ENCODE results near the gene TMEM200A.

TMEM200A gene

DNA sequence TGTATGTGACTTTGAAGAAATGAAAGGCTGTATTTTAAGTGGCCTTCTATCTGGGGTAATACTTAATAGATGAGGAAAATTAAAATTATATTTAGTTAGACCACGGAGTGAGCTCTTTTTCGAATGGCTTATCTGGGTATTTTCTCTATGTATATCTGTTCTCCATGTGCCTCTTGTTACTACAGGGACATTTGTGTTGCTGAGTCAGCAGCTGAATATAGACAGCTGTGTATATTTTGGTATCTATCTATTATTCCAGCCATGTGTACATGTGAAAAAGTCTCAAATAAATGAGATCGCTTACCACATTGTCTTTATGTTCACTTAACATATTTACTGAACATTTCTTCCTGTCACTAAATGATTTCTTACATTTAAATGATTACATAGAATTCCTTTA lies 57.2 kb downstream of the TMEM200A start:
- no peak for DNase-seq (ENCODE audit: extremely low read depth in 1 of 2, low read depth in 1 of 2)

DNA sequence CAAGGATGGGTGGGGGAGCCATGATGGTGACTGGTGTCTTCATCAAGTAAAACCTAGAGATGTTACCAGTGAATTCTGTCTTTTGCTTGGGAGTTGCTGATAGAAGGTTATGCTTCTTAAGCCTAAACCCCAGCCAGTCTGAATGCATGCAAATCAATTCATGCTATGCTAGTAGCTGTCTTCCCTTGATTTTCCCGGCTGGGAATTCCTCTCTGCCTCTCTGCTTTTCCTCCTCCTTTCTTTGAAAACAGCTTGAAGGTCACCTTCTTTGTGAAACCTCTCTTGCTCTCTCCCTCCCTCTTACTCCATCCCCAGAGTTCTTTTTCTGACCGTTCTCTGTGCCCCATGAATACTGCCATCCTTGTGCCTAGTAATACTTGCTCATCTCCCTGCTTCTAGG lies 58.9 kb downstream of the TMEM200A start:
- DNase-seq (ENCODE audit: extremely low read depth in 1 of 2, low read depth in 1 of 2) = no peak

DNA sequence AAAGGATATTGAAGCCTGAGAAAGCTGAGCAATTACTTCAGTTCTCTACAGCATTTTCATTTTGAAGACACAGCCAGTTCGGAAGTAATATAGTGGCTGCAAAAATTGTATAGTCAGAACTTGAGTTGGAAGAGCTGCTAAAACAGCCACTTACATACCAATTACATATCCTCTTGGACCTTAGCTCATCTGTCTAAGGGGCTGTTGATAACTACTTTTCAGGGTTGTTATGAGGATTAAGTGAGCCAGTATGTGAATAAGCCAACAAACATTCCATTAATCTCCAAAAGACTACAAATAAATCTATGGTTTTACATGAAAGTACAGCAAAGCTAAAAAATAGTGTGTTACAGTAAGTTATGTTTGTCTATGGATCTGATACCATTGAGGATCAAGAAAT lies 59.7 kb downstream of the TMEM200A start:
- no peak for DNase-seq (ENCODE audit: extremely low read depth in 1 of 2, low read depth in 1 of 2)

- DNase-seq (ENCODE audit: extremely low read depth in 1 of 2, low read depth in 1 of 2) = no peak
Measured at GRCh38 chr6:130426066-130426721, 60.4 kb downstream of the TMEM200A start.

- no peak for DNase-seq (ENCODE audit: extremely low read depth in 1 of 2, low read depth in 1 of 2)
Measured at GRCh38 chr6:130431346-130431852, 65.6 kb downstream of the TMEM200A start.

DNA sequence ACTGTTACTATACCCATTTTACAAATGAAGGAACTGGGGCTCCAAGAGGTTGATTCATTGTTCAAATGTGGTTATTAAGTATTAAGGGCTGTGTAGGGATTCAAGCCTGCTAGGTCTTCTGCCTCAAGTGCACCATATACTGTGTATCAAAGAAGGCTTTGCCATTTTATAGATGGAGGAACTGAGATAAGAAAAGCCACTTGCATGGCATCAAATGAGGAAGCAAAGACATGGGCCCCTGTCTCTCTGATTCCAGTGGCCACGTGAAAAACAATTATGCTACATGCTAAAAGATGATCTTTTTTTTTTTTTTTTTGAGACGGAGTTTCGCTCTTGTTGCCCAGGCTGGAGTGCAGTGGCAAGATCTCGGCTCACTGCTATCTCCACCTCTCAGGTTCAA lies 67.0 kb downstream of the TMEM200A start:
- DNase-seq (ENCODE audit: extremely low read depth in 1 of 2, low read depth in 1 of 2) = no peak

DNA sequence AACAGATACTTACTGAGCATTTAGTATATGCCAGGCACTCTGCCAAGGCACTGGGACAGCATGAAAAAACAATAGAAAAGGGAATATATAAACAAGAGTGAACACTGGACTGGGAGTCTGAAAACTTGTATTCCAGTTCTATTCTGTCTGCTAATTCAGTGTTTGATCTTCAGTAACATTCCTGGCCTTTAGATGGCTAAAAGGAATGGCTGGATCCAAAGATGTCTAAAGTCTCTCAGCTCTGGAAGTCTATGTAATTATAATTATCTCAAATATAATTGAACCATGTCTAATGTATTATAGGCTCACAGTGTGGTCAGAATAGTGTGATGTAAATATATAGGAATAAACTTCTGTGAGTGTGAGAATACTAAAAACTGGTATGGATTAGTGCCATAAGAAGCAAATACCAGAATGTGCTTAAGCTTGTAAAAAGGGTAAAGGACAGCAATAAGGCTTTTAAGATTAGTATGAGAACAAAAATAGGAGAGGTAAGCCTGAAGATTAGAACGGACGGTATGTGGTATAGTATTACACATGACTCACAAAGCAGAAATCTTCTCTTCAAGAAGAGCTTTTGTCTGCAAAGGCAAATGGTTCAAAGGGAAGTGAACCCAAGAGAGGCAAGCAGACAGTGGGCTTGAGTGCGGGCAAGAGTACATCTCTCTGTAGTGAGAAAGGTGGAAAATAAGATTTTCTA lies 68.5 kb downstream of the TMEM200A start:
- no peak for DNase-seq (ENCODE audit: extremely low read depth in 1 of 2, low read depth in 1 of 2)

DNA sequence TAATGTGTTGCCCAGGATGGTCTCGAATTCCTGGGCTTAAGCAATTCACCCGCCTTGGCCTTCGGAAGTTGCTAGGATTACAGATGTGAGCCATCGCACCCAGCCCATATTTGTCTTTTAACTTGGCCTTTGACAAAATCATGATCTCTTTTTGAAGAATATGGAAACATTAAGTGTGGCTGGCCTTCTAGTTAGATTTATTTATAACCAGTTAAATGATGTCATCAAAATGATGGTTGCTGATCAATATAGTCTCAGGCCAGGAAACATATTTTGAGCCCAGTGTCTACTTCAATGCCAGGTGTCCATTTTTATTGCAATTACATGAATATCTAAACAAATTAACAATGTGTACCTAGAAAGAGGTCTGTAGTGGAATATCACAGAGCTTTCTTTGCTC lies 69.4 kb downstream of the TMEM200A start:
- no peak for DNase-seq (ENCODE audit: extremely low read depth in 1 of 2, low read depth in 1 of 2)

GRCh38 chr6:130437961-130438360 lies 72.1 kb downstream of the TMEM200A start:
- DNase-seq (ENCODE audit: extremely low read depth in 1 of 2, low read depth in 1 of 2) = no peak

- no peak for DNase-seq (ENCODE audit: extremely low read depth in 1 of 2, low read depth in 1 of 2)
Measured at GRCh38 chr6:130447374-130447773, 81.6 kb downstream of the TMEM200A start.

- DNase-seq (ENCODE audit: extremely low read depth in 1 of 2, low read depth in 1 of 2) = no peak
Measured at GRCh38 chr6:130452336-130452735, 86.5 kb downstream of the TMEM200A start.

DNA sequence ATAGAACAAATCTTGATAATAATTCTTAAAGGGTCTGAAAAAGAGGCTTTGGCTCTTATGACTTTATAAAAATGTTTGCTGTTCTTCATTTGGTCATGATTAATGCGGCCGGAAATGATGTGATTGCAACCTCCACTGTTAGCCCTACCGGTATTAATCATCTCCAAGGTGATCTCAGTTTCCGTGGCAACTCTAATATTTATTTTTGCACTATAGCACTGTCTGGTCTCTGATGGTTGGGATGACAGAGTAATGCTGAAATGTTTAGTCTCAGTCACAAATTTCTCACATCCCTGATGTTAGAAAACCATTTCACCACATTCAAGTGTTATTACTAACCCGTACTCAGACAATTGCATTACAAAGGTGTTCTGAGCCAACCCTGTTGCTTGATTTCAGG lies 87.4 kb downstream of the TMEM200A start:
- DNase-seq (ENCODE audit: extremely low read depth in 1 of 2, low read depth in 1 of 2) = no peak

DNA sequence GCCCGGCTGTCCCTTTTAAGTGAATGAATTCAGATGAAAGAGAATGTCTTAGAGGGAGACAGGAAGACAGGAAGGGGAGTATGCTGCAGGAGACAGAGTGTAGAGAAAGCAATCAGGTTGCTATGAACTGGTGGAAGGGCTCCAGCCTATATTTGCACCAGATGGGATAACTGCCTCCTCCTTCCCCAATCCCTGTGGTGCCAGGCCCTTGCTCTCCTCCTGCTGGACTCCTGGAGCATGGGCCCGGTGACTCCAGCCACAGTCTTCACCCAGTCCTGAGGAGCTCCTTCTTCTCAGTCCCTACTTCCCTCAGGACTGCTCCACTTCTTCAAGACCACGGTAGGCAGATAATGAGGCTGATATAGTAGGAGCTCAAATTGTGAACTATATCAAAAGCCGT lies 91.8 kb downstream of the TMEM200A start:
- DNase-seq (ENCODE audit: extremely low read depth in 1 of 2, low read depth in 1 of 2) = no peak

DNA sequence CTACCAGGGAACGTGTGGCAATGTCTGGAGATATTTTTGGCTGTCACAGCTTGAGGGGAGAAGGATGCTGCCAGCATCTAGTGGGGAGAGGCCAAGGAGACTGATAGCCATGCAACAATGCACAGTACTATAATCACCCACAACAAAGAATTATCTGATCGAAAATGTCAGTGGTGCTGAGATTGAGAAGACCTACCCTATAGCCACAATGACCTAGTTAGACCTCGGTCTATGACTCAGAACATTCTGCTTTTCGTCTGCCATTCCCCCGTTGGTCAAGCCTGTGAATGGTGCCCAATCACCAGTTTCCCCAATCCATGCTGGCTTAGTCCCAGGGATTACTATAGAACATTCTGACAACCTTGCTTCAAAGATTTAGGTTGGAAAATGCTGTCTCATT lies 93.5 kb downstream of the TMEM200A start:
- DNase-seq (ENCODE audit: extremely low read depth in 1 of 2, low read depth in 1 of 2) = no peak

- no peak for DNase-seq (ENCODE audit: extremely low read depth in 1 of 2, low read depth in 1 of 2)
Measured at GRCh38 chr6:130460934-130461333, 95.1 kb downstream of the TMEM200A start.

- no peak for DNase-seq (ENCODE audit: extremely low read depth in 1 of 2, low read depth in 1 of 2)
Measured at GRCh38 chr6:130466052-130466747, 100.4 kb downstream of the TMEM200A start.

DNA sequence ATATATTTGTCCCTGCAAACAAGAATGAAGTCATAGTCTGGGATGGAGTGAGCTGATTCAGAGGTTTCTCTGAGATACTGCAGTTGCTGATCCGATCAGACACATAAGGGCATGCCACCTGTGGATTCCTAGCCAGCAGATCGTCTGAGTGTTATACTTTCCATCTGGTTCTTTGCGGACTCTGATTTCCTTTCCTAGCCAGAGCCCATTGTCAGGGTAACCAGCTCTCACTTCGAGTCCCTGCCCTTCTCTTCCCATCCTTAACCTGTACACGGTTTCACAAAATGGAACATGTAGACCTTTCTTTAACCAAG lies 100.9 kb downstream of the TMEM200A start:
- DNase-seq (ENCODE audit: extremely low read depth in 1 of 2, low read depth in 1 of 2) = no peak

DNA sequence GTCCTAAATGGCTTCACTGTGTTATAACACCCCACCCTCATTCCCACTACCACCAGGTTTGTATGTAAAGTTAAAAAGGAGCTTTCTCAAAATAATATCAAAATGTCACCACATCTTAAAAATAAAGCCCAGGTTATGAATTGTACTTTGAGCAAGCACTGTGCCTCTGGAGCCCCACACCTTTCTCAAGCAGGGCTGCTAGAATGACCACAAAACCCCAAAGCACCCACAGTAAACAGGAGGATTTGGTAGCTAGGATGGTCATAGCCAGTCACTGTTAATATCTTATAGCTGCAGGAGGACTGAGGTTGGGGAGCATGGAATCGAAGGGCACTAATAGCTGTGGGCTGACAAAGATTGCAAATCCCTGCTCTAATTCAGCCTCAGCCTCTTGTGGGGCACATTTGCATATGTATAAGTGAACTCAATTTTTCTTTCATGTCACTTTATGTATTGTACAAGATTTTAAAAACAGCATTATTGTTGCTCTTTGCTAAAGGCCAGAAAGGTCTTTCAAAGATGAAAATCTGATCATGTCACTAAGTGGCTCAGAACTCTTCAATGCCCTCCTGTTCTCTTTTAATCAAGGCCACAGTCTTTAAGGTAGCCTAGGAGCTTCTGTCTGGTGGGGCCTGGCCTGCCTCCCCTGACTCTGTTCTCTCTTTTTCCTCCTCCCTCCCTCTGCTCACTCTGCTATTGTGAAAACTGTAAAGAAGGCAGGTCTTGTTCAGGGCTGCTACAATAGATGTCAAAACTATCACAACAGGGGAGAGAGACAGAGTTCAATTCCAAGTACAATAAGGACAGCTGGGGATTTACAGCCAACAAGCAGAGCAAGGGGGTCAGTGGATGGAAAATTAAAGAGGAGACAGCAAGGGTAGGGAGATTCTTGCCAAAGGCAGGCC lies 101.6 kb downstream of the TMEM200A start:
- no peak for DNase-seq (ENCODE audit: extremely low read depth in 1 of 2, low read depth in 1 of 2)

DNA sequence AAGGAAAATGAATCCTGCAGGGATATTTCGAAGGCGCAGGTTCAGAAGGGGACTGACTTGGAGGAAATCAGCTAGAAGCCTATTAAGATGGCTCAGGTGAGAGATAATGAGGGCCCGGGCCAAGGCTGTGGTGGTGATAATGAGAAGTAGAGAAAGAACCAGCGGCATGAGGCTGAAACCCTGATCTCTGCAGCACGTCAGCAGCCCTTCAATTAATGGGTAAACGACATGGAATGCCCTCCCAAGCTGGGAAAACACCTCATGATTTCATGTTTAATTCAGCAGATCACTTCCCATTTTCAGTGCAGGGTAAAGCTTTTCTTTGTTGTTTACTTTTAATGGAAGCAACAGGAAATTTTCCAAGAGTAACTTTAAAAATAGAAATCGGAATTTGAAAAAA lies 104.9 kb downstream of the TMEM200A start:
- no peak for DNase-seq (ENCODE audit: extremely low read depth in 1 of 2, low read depth in 1 of 2)

GRCh38 chr6:130473886-130474285 lies 108.1 kb downstream of the TMEM200A start:
- no peak for DNase-seq (ENCODE audit: extremely low read depth in 1 of 2, low read depth in 1 of 2)

Data from activated CD8-positive, alpha-beta memory T cell treated with anti-CD3 and anti-CD28 coated beads for 1 hour (primary cell).